SK-MEL-5 (cell line): ENCODE measurements around the gene OR4D10. TPM values are rescaled to one million over a fixed set of nuclear protein-coding genes. Genes with fewer than 3 reads are reported as not detected.
"Not testable (repeated sequence)": the region's sequence is repeated elsewhere in the genome, so short reads cannot be mapped to it uniquely, and the experiment has no call there.

Experiments used
- DNase-seq: peaks from one replicate; pipeline ENCODE4 v3.0.0-alpha.2; 2016; ENCODE audit warnings: low read depth, low spot score
- in situ Hi-C: cut with HindIII; loops from 2 replicates; pipeline ENCODE4 v1.10.0; 2016; ENCODE audit warnings: low sequenced_read_pairs, high pct_unique_total_duplicates, low pct_unique_long_range_greater_than_20kb
- polyA plus RNA-seq, 2 experiments: library from polyadenylated mRNA; depleted of rRNA; stranded (reverse); fragments of >200 nt; gene quantifications; 2 replicates each; pipeline ENCODE4 v1.2.3, GENCODE V29; 2015
- total RNA-seq: library from RNA; depleted of rRNA; stranded (reverse); fragments of >200 nt; shearing (Covaris generic); gene quantifications from 2 replicates; pipeline ENCODE4 v1.2.3, GENCODE V29; 2014; rRNA removed

Gene OR4D10
- total RNA-seq = not detected in 2 replicates
- polyA plus RNA-seq (2015; cell fraction: cytosol; rRNA removed) = not detected in 2 replicates
- polyA plus RNA-seq (2015; cell fraction: nucleus; rRNA removed) = not detected in 2 replicates

DNA sequence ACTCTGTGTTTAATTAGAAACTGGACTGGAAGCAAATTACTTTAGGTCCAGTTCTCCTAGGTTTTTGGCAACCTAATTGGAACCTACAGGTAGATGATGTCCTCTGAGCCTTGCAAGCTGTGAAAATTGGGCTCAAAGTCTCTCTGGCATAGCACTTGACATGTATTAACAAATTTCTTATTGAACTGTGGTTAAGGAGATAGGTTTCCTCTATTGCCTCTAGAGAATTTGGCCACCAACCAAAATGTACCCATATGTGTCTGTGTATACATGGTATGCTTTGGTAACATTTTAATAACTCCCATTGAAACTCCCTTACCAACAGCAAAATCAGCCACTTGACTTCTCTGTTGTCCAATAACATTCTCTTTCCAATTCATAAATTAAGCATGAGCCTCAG, at the start of gene OR4D10:
TSS of gene OR4D10 (plus strand) at position 301 of the 400 bp plus-strand sequence. CDS start 4,115 bp downstream, outside the sequence.
- no peak for DNase-seq
- in situ Hi-C loops = no loop called here

DNA sequence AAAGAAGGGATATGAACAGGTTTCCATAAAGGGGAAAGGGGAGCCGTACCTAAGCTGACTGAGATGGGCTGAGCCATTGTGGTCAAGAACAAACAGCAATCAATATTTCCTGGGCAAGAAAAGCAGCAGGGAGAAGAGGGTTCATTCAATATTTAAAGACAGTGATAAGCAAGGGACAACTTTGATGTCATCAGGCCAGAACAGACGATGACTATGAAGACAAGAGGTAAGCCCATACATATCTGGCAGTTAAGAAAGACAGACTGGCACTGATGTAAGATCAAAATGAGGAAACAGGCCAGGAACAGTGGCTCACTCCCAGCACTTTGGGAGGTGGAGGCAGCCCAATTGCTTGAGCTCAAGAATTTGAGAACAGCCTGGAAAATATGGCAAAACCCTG, 49.3 kb upstream of the OR4D10 start:
- no peak for DNase-seq
- in situ Hi-C loops = no loop called here

DNA sequence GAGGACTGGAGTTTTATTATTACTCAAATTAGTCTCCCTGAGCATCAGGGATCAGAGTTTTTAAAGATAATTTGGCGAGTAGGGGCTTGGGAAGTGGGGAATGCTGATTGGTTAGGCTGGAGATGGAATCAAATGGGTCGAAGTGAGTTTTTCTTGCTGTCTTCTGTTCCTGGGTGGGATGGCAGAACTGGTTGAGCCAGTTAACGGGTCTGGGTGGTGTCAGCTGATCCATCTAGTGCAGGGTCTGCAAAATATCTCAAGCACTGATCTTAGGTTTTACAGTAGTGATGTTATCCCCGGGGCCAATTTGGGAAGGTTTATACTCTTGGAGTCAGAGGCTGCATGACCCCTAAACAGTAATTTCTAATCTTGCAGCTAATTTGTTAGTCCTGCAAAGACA, 48.0 kb upstream of the OR4D10 start:
- in situ Hi-C loops = no loop called here
- DNase-seq = no peak

DNA sequence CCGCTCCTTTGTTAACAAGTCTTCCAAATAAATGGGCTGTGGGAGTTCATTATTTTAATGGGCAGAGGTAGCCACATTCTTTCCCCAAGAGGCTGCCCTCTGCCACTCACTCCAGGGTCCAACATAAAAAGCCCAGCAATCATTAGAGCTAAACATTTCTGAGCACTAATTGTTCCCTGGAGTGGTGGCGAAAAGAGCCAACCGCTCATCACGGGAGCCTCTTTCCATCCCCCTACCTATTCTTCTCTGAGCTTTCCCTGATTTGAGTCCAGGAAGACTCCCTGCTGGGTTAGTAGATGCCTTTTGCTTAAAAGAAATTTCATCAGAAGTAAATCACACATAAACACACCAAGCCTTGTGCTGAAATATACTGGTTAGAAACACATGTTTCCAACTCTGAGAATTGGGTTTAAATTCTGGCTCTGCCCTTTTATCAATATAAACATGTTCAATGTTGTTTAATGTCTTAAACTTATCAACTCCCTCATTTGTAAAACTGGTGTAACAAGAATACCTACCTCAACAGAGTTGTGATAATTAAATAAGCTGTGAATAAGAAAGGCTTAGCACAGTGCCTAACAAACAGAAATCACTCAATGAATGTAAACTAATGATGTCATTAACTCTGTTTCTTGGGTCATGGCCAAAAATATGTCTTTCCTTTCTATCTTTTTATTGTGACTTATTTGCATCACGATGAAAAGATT, 46.6 kb upstream of the OR4D10 start, which contains the start of gene OR5A2:
TSS of gene OR5A2 (minus strand) at position 53 of the 707 bp plus-strand sequence. CDS start 3,460 bp downstream, outside the sequence.
- in situ Hi-C loops = no loop called here
- peak; percentile 1 for DNase-seq

DNA sequence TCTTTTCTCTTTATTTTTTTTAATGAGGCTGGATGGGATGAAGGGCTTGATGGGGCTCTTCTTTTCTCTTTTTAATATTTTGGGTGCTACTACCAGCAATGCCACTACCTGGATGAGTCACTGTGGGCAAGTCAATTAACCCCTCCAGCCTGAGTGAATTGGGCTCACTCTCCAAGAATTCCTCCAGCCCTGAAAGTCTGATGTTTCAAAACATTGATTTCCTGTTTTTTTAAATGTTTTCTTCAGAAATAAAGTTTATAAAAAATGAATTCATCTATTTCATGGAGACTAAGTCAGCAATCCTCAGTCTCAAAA, 46.1 kb upstream of the OR4D10 start:
- DNase-seq = no peak
- in situ Hi-C loops = no loop called here

DNA sequence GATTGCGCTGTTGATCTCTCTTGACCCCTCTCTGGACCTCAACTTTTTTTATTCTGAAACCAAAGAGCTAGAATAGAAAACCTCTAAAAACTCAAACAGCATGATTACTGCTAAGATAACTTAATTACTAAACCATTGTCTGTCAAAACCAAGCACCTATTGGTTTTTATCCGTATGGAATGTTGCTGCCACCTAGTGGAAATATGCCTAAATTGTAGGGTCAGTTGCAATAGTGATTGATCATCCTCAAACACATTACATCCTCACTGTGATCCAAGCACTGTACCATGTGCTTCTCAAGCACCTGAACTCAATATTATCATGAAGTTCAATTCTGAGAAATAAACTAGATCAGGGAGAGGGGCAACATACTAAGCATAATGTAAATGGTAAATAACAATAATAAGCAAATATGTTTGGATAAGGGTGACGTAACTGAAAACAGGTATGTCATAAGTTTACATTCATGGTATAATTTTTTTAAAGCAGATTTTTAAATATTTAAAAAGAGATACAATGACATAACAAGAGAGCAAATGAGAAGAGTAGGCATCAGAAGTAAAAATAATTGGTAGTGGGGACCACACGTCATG, 43.1 kb upstream of the OR4D10 start:
- DNase-seq = peak; percentile 60
- in situ Hi-C loops = no loop called here

DNA sequence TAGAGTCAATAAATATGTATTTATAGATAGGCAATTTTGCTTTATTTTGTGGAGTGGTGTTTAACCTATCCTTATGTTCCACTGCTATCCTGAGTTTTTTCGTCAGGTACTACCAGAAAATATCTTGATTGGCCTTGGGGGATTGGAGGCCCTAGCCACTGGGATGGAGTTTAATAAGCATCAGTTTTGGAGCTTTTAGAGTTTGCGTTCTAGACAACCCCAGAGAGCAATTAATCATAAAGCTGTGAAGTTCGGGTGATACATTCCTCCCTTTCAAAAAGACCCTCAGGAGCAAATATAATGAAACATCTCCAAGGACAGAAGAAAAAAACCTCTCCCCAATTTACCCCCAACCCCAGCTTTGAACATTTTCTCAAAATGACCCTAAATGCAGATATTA, 36.9 kb upstream of the OR4D10 start, which contains the start of gene OR5A1:
TSS of gene OR5A1 (plus strand) at position 301 of the 400 bp plus-strand sequence. CDS start 6,700 bp downstream, outside the sequence.
- no peak for DNase-seq
- in situ Hi-C loops = no loop called here

DNA sequence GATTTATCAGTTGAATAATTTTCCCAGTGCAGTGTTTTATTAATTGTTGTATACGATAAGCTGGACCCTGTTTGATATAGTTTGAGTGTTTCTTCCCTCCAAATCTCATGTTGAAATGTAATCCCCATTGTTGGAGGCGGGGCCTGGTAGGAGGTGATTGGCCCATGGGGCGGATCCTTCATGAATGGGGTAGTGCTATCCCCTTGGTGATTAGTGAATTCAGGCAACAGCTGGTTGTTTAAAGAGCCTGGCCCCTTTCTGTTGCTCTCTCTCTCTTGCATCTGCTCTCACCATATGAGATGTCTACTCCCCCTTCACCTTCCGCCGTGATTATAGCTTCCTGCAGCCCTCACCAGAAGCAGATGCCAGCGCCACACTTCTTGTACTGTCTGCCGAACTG, 35.3 kb upstream of the OR4D10 start:
- DNase-seq = no peak
- in situ Hi-C loops = no loop called here

DNA sequence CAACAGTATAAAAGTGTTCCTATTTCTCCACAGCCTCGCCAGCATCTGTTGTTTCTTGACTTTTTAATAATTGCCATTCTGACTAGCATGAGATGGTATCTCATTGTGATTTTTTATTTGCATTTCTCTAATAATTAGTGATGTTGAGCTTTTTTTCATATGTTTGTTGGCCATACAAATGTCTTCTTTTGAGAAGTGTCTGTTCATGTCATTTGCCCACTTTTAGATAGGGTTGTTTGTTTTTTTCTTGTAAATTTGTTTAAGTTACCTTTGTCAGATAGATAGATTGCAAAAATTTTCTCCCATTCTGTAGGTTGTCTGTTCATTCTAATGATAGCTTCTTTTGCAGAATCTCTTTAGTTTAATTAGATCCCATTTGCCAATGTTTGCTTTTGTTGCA, 27.5 kb upstream of the OR4D10 start:
- DNase-seq, in situ Hi-C loops: not testable (repeated sequence)

DNA sequence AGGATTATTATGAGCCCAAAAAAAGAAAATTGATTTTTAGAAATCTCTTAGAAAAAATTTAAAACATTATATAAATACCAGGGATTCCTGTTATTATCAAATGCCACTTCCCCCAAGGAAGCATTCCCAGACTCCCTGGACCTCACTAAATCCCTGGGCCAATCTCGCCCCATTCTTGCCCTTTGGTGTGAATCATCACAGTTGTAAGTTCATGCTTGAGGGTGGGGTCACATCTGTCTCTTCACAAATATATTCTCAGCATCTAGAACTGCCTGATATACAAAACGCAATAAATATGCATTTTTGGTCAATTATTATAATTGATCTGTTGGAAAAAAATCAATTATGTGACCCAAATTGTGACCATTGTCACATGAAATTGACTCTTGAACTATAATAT, 24.6 kb upstream of the OR4D10 start:
- in situ Hi-C loops = no loop called here
- no peak for DNase-seq

DNA sequence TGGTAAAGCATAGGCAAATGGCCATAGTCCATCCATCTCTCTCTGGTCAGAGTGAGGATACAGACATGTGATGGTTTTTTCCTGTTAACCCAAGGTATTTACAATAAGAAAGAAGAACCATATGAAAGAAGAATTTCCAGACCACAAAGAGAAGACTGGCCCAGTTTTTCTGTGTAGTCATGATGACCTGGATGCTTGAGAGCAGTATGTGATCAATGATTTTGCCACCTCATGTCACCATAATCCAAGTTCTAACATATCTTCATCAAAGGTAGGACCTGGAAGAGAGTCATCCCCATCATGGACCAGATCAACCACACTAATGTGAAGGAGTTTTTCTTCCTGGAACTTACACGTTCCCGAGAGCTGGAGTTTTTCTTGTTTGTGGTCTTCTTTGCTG, 16.5 kb upstream of the OR4D10 start, which contains the start of gene OR4D6:
TSS of gene OR4D6 (plus strand) at position 301 of the 400 bp plus-strand sequence. CDS start at position 301, 0 bp downstream.
- in situ Hi-C loops = no loop called here
- no peak for DNase-seq

DNA sequence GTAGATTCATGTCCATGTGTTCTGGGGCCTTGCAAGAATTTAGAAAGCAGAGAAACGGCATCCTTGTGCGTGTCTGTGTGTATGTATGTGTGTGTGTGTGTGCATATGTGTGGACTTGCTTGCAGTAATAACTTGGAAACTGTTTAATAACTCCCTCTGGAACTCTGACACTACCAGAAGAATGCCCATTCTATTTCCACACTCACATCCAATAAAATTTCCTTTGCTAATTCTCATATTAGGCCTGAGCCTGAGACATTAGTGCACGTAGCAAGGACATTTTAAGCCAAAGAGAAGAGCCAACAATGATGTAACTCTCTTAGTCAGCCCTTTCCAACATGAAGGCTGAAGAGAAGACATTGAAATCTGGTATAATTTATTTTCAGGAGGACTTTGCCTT, 13.2 kb upstream of the OR4D10 start:
- in situ Hi-C loops = no loop called here
- DNase-seq = no peak

DNA sequence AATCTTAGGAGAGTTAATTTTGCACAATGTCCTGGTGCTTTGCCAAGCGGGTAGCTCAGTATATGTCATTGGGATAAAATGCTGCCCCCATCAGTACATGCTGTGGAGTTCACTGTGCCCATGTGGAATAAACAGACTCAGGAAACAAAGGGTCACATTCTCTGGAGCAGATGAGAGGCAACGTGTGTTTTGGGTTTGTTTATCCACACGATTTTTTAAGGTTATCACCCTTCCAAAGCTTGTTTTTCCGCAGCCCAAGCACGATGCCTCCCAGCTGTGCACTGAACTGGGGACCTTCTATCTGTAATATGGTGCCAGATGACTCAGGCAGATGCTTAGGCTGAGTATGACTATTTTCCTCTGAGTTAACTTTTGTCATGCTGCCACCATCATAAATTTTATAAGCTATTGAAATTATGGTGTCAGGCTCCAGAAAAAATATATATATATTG, 9.9 kb upstream of the OR4D10 start:
- DNase-seq = peak; percentile 58
- in situ Hi-C loops = no loop called here

DNA sequence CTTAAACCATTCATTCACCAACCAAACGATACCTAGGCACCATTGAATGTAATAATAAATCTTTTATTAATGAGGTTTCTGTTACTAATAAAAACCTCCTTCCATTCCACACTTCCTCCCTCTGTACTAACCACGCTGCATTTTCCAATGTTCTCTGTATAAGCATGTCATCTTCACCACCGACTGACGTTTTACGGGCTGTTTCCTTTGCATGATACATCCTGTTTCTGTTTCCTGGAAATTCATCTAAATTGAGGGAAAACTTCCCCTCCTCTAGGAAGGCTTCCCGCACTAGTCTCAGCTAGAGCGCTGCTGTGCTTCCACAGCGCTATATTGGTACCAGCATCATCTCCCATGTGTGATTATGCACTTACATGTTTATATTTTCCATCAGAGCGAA, 2.1 kb downstream of the OR4D10 start:
- in situ Hi-C loops = no loop called here
- DNase-seq = no peak

DNA sequence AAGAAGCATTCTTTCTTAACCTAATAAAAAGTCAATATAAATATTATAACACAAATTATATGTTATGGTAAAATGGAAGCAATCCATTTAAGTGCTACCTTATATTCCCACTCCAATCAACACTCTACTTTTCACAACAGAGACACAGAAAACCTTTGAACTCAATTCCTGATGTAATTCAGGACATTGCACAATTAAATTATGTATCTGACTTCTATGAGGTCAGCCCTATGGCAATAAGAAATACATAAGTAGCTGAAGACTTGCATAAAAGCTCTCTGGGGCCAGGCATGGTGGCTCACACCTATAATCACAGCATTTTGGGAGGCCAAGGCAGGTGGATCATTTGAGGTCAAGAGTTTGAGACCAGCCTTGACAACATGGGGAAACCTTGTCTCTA, 6.8 kb downstream of the OR4D10 start:
- DNase-seq = no peak
- in situ Hi-C loops = no loop called here

DNA sequence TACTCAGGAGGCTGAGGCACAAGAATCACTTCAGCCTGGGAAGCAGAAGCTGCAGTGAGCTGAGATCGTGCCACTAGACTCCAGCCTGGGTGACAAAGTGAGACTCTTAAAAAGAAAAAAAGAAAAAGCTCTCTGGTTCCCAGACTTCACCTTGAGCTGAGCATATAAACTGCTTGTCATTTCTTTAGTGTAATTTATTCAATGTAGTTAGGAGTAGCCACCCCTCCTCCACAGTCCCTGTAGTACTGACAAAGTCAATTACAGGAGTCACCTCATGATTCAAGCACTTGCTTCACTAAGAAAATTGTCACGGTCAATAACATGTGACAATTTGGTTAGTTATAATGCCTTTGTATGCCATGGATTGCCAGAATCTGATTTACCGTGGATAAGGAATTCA, 7.2 kb downstream of the OR4D10 start:
- in situ Hi-C loops = no loop called here
- no peak for DNase-seq

DNA sequence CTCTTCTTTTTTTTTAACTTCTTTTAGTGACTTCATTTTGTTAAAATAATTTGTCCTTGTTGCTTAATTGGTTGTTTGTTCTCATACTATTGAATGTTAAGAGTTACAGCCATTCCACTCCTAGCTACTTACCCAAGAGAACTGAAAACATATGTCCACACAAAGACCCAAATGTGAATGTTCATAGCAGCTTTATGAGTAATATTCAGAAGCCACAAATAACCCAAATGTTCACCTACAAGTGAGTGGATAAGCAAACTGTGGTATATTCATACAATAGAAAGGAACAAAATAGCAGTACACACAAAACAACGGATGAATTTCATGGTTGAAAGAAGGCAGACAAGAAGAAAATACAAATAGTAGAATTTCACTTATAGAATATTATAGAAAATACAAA, 28.8 kb downstream of the OR4D10 start:
- in situ Hi-C loops = no loop called here
- no peak for DNase-seq

DNA sequence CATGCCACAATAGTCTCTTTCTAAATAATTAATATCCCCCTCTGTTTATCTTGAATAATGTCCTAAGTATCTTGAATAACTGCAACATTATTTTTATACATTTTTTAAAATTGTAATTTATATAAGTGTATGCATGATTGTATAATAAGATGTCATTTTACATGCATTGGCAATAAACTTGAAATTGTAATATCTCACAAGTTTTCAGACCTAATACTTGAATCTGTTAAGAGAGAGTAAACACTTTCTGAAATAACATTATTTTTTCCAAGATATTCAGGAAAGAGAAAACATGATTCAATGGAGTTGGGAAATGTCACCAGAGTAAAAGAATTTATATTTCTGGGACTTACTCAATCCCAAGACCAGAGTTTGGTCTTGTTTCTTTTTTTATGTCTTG, 30.2 kb downstream of the OR4D10 start, which contains the start of gene OR4D11:
TSS of gene OR4D11 (plus strand) at position 301 of the 400 bp plus-strand sequence. CDS start at position 301, 0 bp downstream.
- no peak for DNase-seq
- in situ Hi-C loops = no loop called here
